Uterus (tissue), 2 donors: Measurements from ENCODE around the gene SH2D7.

Experiments
- CTCF ChIP-seq, 4 experiments: fragments of 200-600 bp in 2 of 4; fragments of 450-650 bp in 2 of 4; sonication (generic) in 2 of 4; IDR thresholded peaks; one replicate each; pipeline ENCODE4 v1.5.1; 2016 to 2019; ENCODE audit warnings: antibody characterized with exemption in 4 of 4, mild to moderate bottlenecking in 2 of 4, moderate library complexity in 1 of 4
- POLR2A ChIP-seq, 2 donors: fragments of 450-650 bp; IDR thresholded peaks; one replicate each; pipeline ENCODE4 v1.6.1; 2016; ENCODE audit warnings: antibody characterized with exemption in 2 of 2, mild to moderate bottlenecking in 1 of 2, moderate library complexity in 1 of 2

GRCh38 chr15:78147566-78147965 lies 55.2 kb downstream of the SH2D7 start:
- no peak for TF ChIP-seq CTCF (IDR thresholded peaks at IDR 0.05)
- TF ChIP-seq POLR2A (IDR thresholded peaks at IDR 0.05): no peak
